Activated CD8-positive, alpha-beta T cell treated with anti-CD3 and anti-CD28 coated beads, Interleukin-2, amount 10 ng/mL, durations not matched to agents 7 days and 5 days (primary cell): ENCODE data around the gene EPHB1. TPM values are rescaled to one million over a fixed set of nuclear protein-coding genes. Genes with fewer than 3 reads are reported as not detected.
A peak's percentile ranks its signal among the peaks of the same experiment; 100 is the strongest.

ENCODE experiments used
- ATAC-seq: fragments of 150-1000 bp; cut with Tn5 transposase; one replicate; pipeline ENCODE4 v1.10.0; 2021; ENCODE audit warnings: moderate library complexity
- CTCF ChIA-PET: fragments of 350-600 bp; sonication (Branson Sonifier 250); formaldehyde crosslinking; loops from one replicate; lab custom pipeline; 2021; ENCODE audit warnings: antibody characterized with exemption; lab: Charles Lee
- POLR2A ChIA-PET: fragments of 350-600 bp; sonication (Branson Sonifier 250); formaldehyde crosslinking; loops from one replicate; lab custom pipeline; 2021; ENCODE audit warnings: antibody characterized with exemption; lab: Charles Lee
- DNase-seq: peaks from one replicate; pipeline ENCODE4 v3.0.0-alpha.2; 2020
- H3K27ac Mint-ChIP-seq: one replicate; pipeline ENCODE4 v1.8.0; 2021; ENCODE audit warnings: mild to moderate bottlenecking, mixed read lengths
- H3K27me3 Mint-ChIP-seq: one replicate; pipeline ENCODE4 v1.8.0; 2021; ENCODE audit warnings: low read depth, mixed read lengths
- H3K36me3 Mint-ChIP-seq: one replicate; pipeline ENCODE4 v1.8.0; 2021; ENCODE audit warnings: low read depth, mixed read lengths
- H3K4me1 Mint-ChIP-seq: one replicate; pipeline ENCODE4 v1.8.0; 2021; ENCODE audit warnings: low read depth, mixed read lengths
- H3K4me3 Mint-ChIP-seq: one replicate; pipeline ENCODE4 v1.8.0; 2021; ENCODE audit warnings: mild to moderate bottlenecking, mixed read lengths
- H3K9me3 Mint-ChIP-seq: one replicate; pipeline ENCODE4 v1.8.0; 2022; ENCODE audit warnings: mixed read lengths; ENCODE audit not compliant: insufficient read depth
- total RNA-seq, 2 experiments: library from RNA; stranded (reverse); gene quantifications; one replicate each; pipeline ENCODE4 v1.2.3, GENCODE V29; 2021

Gene EPHB1
- total RNA-seq, 2 experiments from 2014 or later: 1.1 to 1.4 TPM

DNA sequence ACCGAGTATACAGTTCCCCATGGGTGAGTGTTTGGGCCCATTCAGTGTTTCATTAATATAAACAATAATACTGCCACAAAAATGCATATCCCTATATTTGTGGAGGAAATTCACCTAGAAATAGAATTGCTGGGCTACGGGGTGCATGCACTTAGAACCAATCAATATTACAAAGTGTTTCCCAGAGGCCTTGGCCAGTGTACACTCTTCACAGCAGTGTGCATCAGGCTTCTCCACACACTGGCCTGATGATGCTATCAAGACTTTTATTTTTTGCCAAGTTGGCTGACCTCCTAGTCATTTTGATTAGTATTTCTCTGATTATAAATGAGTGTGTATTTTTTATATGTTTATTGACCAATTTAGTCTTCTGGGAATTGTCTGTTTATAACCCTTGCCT lies 323.7 kb downstream of the EPHB1 start:
- ATAC-seq: no peak
- H3K4me3 Mint-ChIP-seq: no peak overlapping the region
- no peaks in the 10 kb centered on the region for H3K4me1 Mint-ChIP-seq

DNA sequence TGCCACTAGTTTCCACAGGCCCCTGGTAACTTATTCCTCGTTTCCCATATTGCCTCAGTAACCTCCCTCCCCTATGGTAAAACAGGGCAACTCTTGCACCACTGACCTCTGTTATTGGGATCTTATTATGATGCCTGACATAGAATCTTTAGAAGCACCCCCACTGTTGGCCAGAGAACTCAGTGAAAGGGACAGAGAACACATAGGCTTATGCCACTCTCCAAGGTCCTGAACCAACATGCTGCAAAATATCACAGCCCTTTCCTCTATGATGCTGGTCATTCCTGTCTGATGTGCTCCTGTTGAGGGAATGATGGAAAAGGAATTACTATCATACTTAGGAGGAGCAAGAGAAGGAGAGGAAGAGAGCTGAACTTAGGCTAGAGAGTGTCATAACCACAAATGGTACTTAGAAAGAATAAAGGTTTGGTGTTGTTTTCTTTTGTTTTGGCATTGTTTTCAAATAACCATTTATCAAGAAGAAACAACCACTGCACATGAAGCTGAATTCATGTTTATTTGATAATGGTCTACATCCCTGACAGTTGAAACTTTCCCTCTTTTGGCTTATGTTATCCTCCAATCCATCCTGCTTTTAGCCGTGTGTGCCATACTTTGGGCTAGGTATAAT lies 330.2 kb downstream of the EPHB1 start:
- ChIA-PET CTCF (no interaction called here), POLR2A (no interaction called here)
- no peak for ATAC-seq
- Mint-ChIP-seq H3K4me1 (no peaks in the 10 kb centered on the region), H3K27me3 (no peaks in the 10 kb centered on the region), H3K27ac (no peak overlapping the region), H3K36me3 (no peaks in the 10 kb centered on the region), H3K9me3 (no peaks in the 10 kb centered on the region), H3K4me3 (no peak overlapping the region)
- DNase-seq: peak; percentile 29

More for the DNA sequence above, 323.7 kb downstream of the EPHB1 start:
- ChIA-PET CTCF (no interaction called here), POLR2A (no interaction called here)
- Mint-ChIP-seq H3K27me3 (no peaks in the 10 kb centered on the region), H3K27ac (no peak overlapping the region), H3K9me3 (no peaks in the 10 kb centered on the region), H3K36me3 (no peaks in the 10 kb centered on the region)
- DNase-seq: no peak

- H3K36me3 Mint-ChIP-seq: no peaks in the 10 kb centered on the region
- H3K4me3 Mint-ChIP-seq: no peak overlapping the region
- DNase-seq: no peak
- no peaks in the 10 kb centered on the region for H3K9me3 Mint-ChIP-seq
- ChIA-PET POLR2A (interaction anchor here (0.5 kb wide), 1 partner anchor 275 kb away, joined by 3 read pairs; no protein-coding TSS in a partner anchor), CTCF (no interaction called here)
- ATAC-seq: no peak
- H3K27me3 Mint-ChIP-seq: no peaks in the 10 kb centered on the region
- H3K4me1 Mint-ChIP-seq: no peaks in the 10 kb centered on the region
- no peak overlapping the region for H3K27ac Mint-ChIP-seq
These were observed 332.9 kb downstream of the EPHB1 start for GRCh38 chr3:135127946-135128470.

GRCh38 chr3:135128818-135129217 lies 333.8 kb downstream of the EPHB1 start:
- no peaks in the 10 kb centered on the region for H3K27me3 Mint-ChIP-seq
- no peaks in the 10 kb centered on the region for H3K4me1 Mint-ChIP-seq
- CTCF ChIA-PET: no interaction called here

DNA sequence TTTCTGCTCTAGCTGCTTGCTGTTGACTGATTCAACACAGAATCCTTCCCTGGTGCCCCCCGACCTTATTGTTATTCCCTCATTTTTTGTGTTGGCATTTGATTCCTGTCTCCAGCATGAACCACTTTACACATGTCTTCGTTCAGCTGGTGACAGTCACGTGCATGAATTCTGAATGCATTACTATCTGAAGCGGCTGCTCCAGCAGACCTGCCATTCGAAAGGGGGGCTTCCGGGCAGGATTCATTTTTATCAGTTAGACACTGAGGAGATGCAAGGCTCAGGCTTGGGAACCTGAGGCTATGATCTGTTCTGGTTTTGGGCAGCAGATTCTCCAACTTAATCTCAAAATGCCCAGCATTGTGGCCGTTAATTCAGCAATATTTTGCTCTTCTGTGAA lies 336.2 kb downstream of the EPHB1 start:
- no peak overlapping the region for H3K4me3 Mint-ChIP-seq
- H3K27ac Mint-ChIP-seq: no peak overlapping the region
- ATAC-seq (no peak), DNase-seq (no peak)
- no peaks in the 10 kb centered on the region for H3K9me3 Mint-ChIP-seq
- H3K4me1 Mint-ChIP-seq: no peaks in the 10 kb centered on the region
- H3K27me3 Mint-ChIP-seq: no peaks in the 10 kb centered on the region
- CTCF ChIA-PET: no interaction called here
- H3K36me3 Mint-ChIP-seq: no peaks in the 10 kb centered on the region
- POLR2A ChIA-PET: no interaction called here

More at GRCh38 chr3:135128818-135129217, 333.8 kb downstream of the EPHB1 start:
- ATAC-seq: no peak
- POLR2A ChIA-PET: interaction anchor here (0.5 kb wide), 1 partner anchor 276 kb away, joined by 3 read pairs; no protein-coding TSS in a partner anchor
- Mint-ChIP-seq H3K36me3 (no peaks in the 10 kb centered on the region), H3K9me3 (no peaks in the 10 kb centered on the region), H3K27ac (no peak overlapping the region), H3K4me3 (no peak overlapping the region)
- DNase-seq: no peak

GRCh38 chr3:135133905-135134683 lies 339.0 kb downstream of the EPHB1 start:
- CTCF ChIA-PET: no interaction called here
- ATAC-seq: no peak
- POLR2A ChIA-PET: no interaction called here
- H3K27ac Mint-ChIP-seq: no peak overlapping the region
- H3K27me3 Mint-ChIP-seq: no peaks in the 10 kb centered on the region
- no peaks in the 10 kb centered on the region for H3K36me3 Mint-ChIP-seq
- no peak for DNase-seq
- no peak overlapping the region for H3K4me3 Mint-ChIP-seq
- no peaks in the 10 kb centered on the region for H3K9me3 Mint-ChIP-seq
- no peaks in the 10 kb centered on the region for H3K4me1 Mint-ChIP-seq

DNA sequence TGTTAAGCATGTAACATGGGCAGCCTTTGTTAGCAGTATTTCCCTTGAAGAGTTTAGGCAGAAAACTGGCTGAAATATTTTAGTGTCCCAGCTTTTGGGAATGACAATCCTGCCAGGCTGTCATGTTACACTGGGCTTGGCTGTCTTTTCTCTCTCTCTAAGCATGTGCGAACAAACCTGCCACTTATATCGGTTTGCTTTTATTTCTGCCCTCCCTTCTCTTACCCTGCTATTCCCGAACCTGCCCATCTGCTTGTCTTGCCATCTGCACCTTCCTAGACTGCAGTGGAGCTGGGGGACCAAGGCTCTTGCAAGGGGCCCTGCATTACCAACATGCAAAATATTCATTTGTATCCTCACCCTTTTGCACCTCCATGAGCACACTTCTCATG lies 339.6 kb downstream of the EPHB1 start:
- H3K27me3 Mint-ChIP-seq: no peaks in the 10 kb centered on the region
- H3K27ac Mint-ChIP-seq: no peak overlapping the region

DNA sequence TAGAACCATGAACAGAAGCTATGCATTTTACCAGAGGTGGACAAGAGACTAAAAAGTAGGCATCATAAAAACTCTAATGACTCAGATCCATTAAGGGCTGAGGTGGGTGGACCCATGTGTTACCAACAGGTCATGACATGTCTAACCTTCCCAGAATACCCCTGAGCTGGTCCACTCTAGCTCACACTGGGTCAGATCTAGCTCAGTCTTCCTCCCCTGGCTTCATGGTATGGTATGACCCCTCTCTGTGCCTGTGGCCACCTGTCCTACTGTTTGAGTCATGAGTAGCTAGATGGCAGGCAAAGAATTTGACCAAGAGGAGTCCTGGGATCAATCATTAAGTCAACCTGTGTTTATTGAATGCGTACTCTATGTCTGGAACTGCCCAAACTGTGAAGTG lies 340.4 kb downstream of the EPHB1 start:
- Mint-ChIP-seq H3K27me3 (no peaks in the 10 kb centered on the region), H3K9me3 (no peaks in the 10 kb centered on the region), H3K27ac (no peak overlapping the region), H3K36me3 (no peaks in the 10 kb centered on the region), H3K4me1 (no peaks in the 10 kb centered on the region), H3K4me3 (no peak overlapping the region)
- POLR2A ChIA-PET: no interaction called here
- DNase-seq (no peak), ATAC-seq (no peak)
- CTCF ChIA-PET: no interaction called here

More for the DNA sequence above, 339.6 kb downstream of the EPHB1 start:
- Mint-ChIP-seq H3K4me1 (no peaks in the 10 kb centered on the region), H3K9me3 (no peaks in the 10 kb centered on the region), H3K36me3 (no peaks in the 10 kb centered on the region), H3K4me3 (no peak overlapping the region)
- ATAC-seq (no peak), DNase-seq (no peak)
- ChIA-PET CTCF (no interaction called here), POLR2A (no interaction called here)

DNA sequence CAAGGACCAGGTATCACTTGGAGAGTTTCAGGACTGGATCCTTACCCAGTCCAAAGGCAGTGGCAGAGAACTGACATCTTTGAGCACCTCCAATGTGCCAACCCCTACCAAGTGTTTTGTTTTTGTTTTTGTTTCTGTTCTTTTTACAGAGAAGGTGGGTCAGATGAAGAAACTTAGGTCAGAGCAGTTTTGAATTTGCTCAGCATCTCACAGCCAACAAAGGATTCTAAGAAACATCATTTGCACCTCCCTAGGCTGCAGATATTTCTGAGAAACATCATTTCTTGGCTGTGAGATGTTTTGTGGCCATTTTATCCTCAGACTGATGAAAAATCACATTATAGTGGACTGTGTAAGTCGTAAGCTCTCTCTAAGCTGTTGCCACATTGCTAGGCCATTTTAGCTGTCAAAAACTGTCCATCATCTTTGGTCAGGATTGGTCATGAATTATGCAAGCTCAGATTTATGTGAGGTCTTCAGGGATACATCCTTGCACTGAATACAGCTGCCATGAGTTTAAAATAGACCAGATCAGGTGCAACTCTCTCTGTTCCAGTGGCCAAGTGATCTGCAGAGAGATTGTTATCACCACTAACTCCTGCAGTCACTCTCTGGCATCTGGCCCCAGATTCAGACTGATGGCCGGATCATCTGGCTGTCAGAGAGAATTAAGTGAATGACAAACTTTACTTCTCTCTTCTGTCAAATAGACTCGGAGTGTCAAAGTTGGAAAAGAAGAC lies 341.5 kb downstream of the EPHB1 start:
- Mint-ChIP-seq H3K27me3 (no peaks in the 10 kb centered on the region), H3K9me3 (no peaks in the 10 kb centered on the region), H3K4me3 (no peak overlapping the region), H3K36me3 (no peaks in the 10 kb centered on the region), H3K4me1 (no peaks in the 10 kb centered on the region), H3K27ac (no peak overlapping the region)
- ATAC-seq: no peak
- no peak for DNase-seq
- ChIA-PET CTCF (no interaction called here), POLR2A (no interaction called here)

DNA sequence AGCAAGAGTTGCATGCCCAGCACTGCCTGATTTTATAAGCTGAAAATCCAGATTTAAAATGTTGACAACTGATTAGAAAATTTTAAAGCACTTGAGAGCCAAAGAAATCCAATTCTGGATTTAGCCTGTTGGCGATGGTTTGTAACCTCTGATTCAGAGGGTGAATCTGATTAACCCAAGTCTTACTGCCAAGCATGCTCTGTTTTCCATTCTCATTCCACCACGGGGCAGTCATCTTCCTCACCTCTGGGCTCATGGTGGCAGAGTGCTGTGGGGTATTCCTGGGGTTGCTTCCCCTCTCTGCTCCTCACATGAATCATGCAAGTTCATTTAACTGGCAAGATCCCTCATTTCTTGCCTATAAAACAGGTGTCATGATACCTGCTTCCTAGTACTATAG lies 342.2 kb downstream of the EPHB1 start:
- CTCF ChIA-PET: no interaction called here
- Mint-ChIP-seq H3K27me3 (no peaks in the 10 kb centered on the region), H3K9me3 (no peaks in the 10 kb centered on the region), H3K4me3 (no peak overlapping the region), H3K36me3 (no peaks in the 10 kb centered on the region), H3K4me1 (no peaks in the 10 kb centered on the region), H3K27ac (no peak overlapping the region)
- POLR2A ChIA-PET: no interaction called here
- no peak for ATAC-seq
- DNase-seq: no peak

- Mint-ChIP-seq H3K27me3 (no peaks in the 10 kb centered on the region), H3K9me3 (no peaks in the 10 kb centered on the region), H3K27ac (no peak overlapping the region), H3K4me1 (no peaks in the 10 kb centered on the region), H3K36me3 (no peaks in the 10 kb centered on the region), H3K4me3 (no peak overlapping the region)
- ATAC-seq (no peak), DNase-seq (no peak)
- POLR2A ChIA-PET: no interaction called here
- CTCF ChIA-PET: no interaction called here
These were observed 343.7 kb downstream of the EPHB1 start for GRCh38 chr3:135138776-135139175.

- DNase-seq (no peak), ATAC-seq (no peak)
- H3K36me3 Mint-ChIP-seq: no peaks in the 10 kb centered on the region
- ChIA-PET CTCF (no interaction called here), POLR2A (no interaction called here)
- H3K27me3 Mint-ChIP-seq: no peaks in the 10 kb centered on the region
- H3K9me3 Mint-ChIP-seq: no peaks in the 10 kb centered on the region
- H3K27ac Mint-ChIP-seq: no peak overlapping the region
- no peak overlapping the region for H3K4me3 Mint-ChIP-seq
- no peaks in the 10 kb centered on the region for H3K4me1 Mint-ChIP-seq
These were observed 345.5 kb downstream of the EPHB1 start for GRCh38 chr3:135140591-135140990.
